ENCODE measurements around the gene MAPK10. TPM values are rescaled to one million over a fixed set of nuclear protein-coding genes. Genes with fewer than 3 reads are reported as not detected.

The MAPK10 gene
- polyA plus RNA-seq, 3 donors, result 0.36 TPM; not detected in 2

DNA sequence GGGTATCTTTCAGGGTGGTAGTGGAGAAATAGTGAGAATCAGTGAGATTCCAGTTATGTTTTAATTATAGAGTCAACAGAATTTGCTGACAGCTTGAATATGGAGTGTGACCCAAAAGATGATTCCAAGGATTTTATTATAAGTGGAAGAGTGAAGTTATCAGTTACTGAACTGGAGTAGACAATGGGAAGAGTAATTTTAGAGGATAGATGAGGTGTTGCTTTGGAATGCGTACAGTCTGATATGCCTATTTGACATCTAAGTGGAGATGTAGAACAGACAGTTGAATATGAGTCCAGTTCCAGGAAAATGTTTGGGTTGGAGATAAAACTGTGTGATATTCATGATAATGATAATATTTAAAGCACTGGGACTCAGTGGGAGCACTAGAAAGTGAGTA is 174.2 kb downstream of the MAPK10 start:
- H3K9me3 Mint-ChIP-seq, result peaks cover 0 to 10% (median 2%) of the 10 kb centered on the region in 7 donors
- H3K36me3 Mint-ChIP-seq, result no peaks in the 10 kb centered on the region
- no peak overlapping the region for H3K4me3 Mint-ChIP-seq
- no peaks in the 10 kb centered on the region for H3K4me1 Mint-ChIP-seq
- DNase-seq, result no peak
- Histone ChIP-seq H3K9ac (ENCODE audit: insufficient read depth, low read length, poor library complexity, severe bottlenecking) (no peak overlapping the region), H4K20me1 (ENCODE audit: insufficient read depth, low read length) (no peaks in the 10 kb centered on the region), H3K27ac (ENCODE audit: low read depth in 1 of 2, low read length in 2 of 2) (no peak overlapping the region), H3K4me3 (replicated peaks in 1 of 3; ENCODE audit: low read depth in 2 of 3, low read length in 3 of 3) (no peak overlapping the region), H3K9me3 (replicated peaks in 1 of 2; ENCODE audit: control insufficient read depth in 1 of 2, insufficient read depth in 1 of 2, low read length in 2 of 2) (no peaks in the 10 kb centered on the region), H3K4me1 (ENCODE audit: control insufficient read depth in 1 of 2, insufficient read depth in 2 of 2, low read length in 2 of 2) (no peaks in the 10 kb centered on the region), H2AFZ (ENCODE audit: insufficient read depth, low read depth, low read length, poor library complexity, severe bottlenecking) (no peak overlapping the region), H3K36me3 (replicated peaks in 1 of 2; ENCODE audit: control insufficient read depth in 1 of 2, insufficient read depth in 2 of 2, low read length in 2 of 2) (no peaks in the 10 kb centered on the region), H3K4me2 (replicated peaks; ENCODE audit: extremely low read depth, low read length, poor library complexity, severe bottlenecking) (no peak overlapping the region), H3K27me3 (ENCODE audit: control insufficient read depth in 2 of 2, insufficient read depth in 2 of 2, low read length in 2 of 2) (no peaks in the 10 kb centered on the region), H3K79me2 (ENCODE audit: insufficient read depth, low read length) (no peaks in the 10 kb centered on the region)
- intact Hi-C loops (cut with micrococcal nuclease), result no loop called here
- H3K27ac Mint-ChIP-seq, result no peak overlapping the region
- WGBS (ENCODE audit: insufficient coverage), result 91% methylated on average over 1 of the region's 1 CpG
- H3K27me3 Mint-ChIP-seq (ENCODE audit: low read depth in 3 of 3), result no peaks in the 10 kb centered on the region
- TF ChIP-seq, protein P1, sequence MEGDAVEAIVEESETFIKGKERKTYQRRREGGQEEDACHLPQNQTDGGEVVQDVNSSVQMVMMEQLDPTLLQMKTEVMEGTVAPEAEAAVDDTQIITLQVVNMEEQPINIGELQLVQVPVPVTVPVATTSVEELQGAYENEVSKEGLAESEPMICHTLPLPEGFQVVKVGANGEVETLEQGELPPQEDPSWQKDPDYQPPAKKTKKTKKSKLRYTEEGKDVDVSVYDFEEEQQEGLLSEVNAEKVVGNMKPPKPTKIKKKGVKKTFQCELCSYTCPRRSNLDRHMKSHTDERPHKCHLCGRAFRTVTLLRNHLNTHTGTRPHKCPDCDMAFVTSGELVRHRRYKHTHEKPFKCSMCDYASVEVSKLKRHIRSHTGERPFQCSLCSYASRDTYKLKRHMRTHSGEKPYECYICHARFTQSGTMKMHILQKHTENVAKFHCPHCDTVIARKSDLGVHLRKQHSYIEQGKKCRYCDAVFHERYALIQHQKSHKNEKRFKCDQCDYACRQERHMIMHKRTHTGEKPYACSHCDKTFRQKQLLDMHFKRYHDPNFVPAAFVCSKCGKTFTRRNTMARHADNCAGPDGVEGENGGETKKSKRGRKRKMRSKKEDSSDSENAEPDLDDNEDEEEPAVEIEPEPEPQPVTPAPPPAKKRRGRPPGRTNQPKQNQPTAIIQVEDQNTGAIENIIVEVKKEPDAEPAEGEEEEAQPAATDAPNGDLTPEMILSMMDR (IDR thresholded peaks at IDR 0.05), result no peak

DNA sequence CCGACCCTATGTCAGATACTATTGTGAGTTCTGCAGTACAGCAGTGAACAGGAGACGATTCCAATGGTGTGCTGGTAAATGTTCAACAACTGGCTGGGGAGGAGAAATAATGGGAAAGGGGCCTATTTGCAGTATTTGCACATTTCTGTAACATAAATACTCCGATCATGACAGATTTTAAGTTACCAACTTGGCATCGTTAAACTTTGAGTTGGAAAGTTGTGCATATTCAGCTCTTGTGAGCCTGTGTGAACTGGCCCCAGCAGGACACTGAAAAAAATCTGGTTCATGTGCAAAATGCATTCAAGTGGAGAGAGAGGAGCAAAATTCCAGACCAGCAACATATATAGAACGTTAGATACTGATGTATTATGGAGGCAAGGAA is 175.0 kb downstream of the MAPK10 start:
- H3K79me2 ChIP-seq (ENCODE audit: insufficient read depth, low read length), result no peaks in the 10 kb centered on the region
- DNase-seq, result no peak
- no peak overlapping the region for H3K4me2 ChIP-seq (replicated peaks; ENCODE audit: extremely low read depth, low read length, poor library complexity, severe bottlenecking)
- no peaks in the 10 kb centered on the region for H3K36me3 ChIP-seq (replicated peaks in 1 of 2; ENCODE audit: control insufficient read depth in 1 of 2, insufficient read depth in 2 of 2, low read length in 2 of 2)
- WGBS (ENCODE audit: insufficient coverage), result 84% methylated on average over 2 of the region's 5 CpGs
- no peaks in the 10 kb centered on the region for H3K4me1 ChIP-seq (ENCODE audit: control insufficient read depth in 1 of 2, insufficient read depth in 2 of 2, low read length in 2 of 2)
- no peak overlapping the region for H3K9ac ChIP-seq (ENCODE audit: insufficient read depth, low read length, poor library complexity, severe bottlenecking)
- H4K20me1 ChIP-seq (ENCODE audit: insufficient read depth, low read length), result no peaks in the 10 kb centered on the region
- Mint-ChIP-seq H3K36me3 (no peaks in the 10 kb centered on the region), H3K9me3 (peaks cover 0 to 3% (median 2%) of the 10 kb centered on the region in 7 donors), H3K27ac (no peak overlapping the region), H3K4me3 (no peak overlapping the region), H3K27me3 (ENCODE audit: low read depth in 3 of 3) (no peaks in the 10 kb centered on the region), H3K4me1 (no peaks in the 10 kb centered on the region)
- H2AFZ ChIP-seq (ENCODE audit: insufficient read depth, low read depth, low read length, poor library complexity, severe bottlenecking), result no peak overlapping the region
- H3K9me3 ChIP-seq (replicated peaks in 1 of 2; ENCODE audit: control insufficient read depth in 1 of 2, insufficient read depth in 1 of 2, low read length in 2 of 2), result no peaks in the 10 kb centered on the region
- TF ChIP-seq, protein P1 (IDR thresholded peaks at IDR 0.05), result no peak
- no peak overlapping the region for H3K27ac ChIP-seq (ENCODE audit: low read depth in 1 of 2, low read length in 2 of 2)
- H3K4me3 ChIP-seq (replicated peaks in 1 of 3; ENCODE audit: low read depth in 2 of 3, low read length in 3 of 3), result no peak overlapping the region
- intact Hi-C loops (cut with micrococcal nuclease), result no loop called here
- H3K27me3 ChIP-seq (ENCODE audit: control insufficient read depth in 2 of 2, insufficient read depth in 2 of 2, low read length in 2 of 2), result no peaks in the 10 kb centered on the region
